ELR (cell line): ENCODE data around the gene SF3B1.
"Not testable (repeated sequence)": the region's sequence is repeated elsewhere in the genome, so short reads cannot be mapped to it uniquely, and the experiment has no call there.

Experiments used
- DNase-seq: peaks from one replicate; pipeline ENCODE4 v3.0.0-alpha.2; 2015; ENCODE audit warnings: low read depth

Gene SF3B1, protein sequence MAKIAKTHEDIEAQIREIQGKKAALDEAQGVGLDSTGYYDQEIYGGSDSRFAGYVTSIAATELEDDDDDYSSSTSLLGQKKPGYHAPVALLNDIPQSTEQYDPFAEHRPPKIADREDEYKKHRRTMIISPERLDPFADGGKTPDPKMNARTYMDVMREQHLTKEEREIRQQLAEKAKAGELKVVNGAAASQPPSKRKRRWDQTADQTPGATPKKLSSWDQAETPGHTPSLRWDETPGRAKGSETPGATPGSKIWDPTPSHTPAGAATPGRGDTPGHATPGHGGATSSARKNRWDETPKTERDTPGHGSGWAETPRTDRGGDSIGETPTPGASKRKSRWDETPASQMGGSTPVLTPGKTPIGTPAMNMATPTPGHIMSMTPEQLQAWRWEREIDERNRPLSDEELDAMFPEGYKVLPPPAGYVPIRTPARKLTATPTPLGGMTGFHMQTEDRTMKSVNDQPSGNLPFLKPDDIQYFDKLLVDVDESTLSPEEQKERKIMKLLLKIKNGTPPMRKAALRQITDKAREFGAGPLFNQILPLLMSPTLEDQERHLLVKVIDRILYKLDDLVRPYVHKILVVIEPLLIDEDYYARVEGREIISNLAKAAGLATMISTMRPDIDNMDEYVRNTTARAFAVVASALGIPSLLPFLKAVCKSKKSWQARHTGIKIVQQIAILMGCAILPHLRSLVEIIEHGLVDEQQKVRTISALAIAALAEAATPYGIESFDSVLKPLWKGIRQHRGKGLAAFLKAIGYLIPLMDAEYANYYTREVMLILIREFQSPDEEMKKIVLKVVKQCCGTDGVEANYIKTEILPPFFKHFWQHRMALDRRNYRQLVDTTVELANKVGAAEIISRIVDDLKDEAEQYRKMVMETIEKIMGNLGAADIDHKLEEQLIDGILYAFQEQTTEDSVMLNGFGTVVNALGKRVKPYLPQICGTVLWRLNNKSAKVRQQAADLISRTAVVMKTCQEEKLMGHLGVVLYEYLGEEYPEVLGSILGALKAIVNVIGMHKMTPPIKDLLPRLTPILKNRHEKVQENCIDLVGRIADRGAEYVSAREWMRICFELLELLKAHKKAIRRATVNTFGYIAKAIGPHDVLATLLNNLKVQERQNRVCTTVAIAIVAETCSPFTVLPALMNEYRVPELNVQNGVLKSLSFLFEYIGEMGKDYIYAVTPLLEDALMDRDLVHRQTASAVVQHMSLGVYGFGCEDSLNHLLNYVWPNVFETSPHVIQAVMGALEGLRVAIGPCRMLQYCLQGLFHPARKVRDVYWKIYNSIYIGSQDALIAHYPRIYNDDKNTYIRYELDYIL

DNA sequence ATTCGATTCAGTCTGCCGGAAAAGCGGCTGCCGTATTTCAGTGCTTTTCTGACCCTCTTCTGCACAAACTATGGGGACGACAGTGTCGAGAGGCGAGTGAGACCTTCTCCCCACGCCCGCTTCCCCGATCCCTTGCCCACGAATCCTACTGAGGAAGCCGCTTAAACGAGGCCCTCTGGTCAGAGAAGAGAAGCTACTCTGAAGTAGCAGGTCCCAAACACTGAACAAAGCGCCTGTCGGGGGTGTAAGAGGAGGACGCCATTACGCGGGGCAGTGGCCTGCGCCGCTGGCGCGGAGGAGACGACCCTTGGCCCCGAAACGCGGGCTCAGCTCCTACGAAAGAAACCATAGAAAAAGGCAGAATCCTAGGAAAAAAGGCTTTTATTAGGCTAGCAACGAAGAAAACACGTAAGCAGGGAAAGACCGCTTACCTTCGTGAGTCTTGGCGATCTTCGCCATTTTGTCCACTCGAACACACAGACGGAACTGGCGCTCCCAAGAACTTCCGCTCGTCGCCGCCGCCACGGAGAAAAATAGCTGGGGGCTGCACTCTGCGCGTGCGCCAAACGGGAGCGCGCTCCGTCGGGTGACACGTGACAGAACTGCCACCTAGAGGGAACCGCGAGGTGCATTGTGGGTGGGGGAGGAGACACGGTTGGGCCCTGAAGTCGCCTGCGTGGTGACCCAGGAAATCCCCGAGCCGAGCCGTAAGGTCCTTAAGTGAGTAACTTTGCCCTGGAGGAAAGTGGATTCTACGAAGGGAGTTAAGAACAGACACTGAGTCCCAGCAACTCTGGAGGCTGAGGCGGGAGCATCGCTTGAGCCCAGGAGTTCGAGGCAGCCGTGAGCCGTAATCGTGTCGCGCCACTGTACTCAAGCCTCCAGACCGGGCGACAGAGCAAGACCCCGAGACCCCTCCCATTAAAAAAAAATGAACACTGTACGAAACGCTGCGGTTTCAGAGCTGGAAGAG lies at the start of gene SF3B1:
SF3B1 (minus strand) TSS at position 488 of the 973 bp plus-strand sequence; CDS start at position 459, 29 bp downstream.
- DNase-seq: peak; percentile 99

DNA sequence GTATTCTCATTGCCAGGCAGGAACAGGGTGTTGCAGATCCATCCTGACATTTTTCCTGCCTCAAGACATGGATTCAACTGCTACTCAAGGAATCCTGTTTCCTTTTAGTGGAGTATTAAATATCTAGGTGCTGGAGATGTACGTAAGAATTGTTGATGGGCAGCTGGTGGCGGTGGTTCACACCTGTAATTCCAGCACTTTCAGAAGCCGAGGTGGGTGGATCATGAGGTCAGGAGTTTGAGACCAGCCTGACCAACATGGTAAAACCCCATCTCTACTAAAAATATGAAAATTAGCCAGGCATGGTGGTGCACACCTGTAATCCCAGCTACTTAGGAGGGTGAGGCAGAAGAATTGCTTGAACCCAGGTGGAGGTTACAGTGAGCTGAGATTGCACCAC lies 49.4 kb upstream of the SF3B1 start:
- DNase-seq: not testable (repeated sequence)

DNA sequence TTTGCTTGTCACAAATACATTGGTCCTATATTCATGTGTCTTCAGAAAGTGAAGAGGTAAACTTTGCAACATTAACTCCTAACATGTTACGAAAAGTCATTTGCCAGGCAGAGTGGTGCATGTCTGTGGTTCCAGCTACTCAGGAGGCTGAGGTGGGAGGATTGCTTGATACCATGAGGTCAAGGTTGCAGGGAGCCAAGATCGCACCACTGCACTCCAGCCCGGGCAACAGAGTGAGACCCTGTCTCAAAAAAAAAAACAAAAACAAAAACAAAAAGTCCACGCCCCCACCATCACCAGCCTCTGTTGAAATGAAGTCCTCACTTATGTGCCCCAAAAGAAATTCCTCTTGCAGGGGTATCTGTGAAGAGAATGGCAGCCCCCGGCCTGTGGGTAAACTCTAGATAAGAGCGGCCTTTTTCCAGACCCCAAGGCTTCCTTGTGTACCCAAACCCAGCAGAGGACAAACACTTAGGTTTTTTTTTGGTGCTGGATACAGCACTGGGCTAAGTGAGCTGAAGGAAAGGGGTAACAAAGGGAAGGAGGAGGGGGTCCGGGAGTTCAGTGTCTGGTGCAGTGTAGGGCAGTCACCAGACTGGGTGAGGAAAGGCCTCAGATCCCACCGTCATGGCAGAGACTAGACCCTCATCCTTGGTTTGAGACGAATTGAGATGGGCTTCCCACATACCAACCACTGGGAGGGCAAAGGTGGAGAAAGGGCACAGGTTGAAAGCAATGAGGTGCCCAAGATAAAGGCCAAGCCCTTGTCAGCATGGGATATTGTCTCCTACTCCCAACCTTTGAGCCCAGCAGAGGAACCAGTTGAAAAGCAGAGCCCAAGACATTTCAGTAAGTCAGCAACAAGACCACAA lies 45.6 kb upstream of the SF3B1 start:
- no peak for DNase-seq

DNA sequence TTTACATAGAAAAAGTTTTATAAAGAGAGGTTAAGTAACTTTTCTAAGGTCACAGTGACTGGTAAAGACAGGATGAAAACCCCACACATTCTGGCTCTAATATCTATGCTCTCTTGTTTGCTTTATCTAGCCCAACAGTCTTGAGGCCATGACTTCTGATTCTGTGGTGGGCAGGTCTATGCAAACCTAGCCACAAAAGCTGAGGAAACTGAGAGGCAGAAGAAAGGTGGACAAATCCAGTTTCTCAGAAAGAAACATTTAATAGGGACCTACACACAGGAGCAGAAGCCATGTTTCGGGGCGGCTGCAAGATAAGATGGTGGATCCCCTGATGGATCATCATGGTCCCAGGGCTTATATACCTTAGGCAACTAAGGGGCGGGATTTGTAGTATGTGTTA lies 43.0 kb upstream of the SF3B1 start:
- no peak for DNase-seq

DNA sequence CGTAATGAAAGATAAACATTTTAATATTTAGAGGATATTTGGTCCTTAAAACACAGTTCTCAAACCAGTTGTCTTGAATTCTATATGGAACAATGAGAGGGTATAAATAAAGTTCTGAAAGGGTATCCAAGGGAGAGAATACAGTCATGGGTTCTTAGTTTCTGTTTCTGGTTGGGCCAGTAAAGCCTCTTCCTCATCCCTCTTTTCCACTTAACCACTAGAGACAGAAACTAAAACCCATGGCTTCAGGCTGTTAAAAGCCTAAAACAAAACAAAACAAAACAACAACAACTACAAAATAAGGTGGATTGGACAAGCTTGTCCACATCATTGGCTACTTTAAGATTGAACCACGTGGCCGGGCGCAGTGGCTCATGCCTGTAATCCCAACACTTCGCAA lies 37.3 kb upstream of the SF3B1 start:
- no peak for DNase-seq

DNA sequence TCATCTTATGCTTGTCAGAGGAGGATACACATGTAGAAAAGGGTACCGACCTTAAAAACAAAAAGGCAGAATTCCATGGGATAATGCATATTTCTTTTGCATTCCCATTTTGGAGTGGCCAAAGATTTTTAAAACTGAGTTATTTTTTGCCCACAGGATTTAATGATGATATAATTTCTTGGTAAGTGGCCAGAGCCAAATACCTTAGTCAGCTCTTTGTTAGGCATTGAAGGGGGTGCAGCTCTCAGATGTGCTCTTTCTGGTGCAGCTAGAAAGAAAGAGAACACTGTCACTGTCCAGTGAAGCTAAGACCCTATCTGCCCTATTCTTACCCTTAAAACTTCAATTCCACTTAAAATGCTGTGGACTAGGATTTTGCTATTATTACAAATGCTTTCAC lies 29.3 kb upstream of the SF3B1 start:
- DNase-seq: no peak

DNA sequence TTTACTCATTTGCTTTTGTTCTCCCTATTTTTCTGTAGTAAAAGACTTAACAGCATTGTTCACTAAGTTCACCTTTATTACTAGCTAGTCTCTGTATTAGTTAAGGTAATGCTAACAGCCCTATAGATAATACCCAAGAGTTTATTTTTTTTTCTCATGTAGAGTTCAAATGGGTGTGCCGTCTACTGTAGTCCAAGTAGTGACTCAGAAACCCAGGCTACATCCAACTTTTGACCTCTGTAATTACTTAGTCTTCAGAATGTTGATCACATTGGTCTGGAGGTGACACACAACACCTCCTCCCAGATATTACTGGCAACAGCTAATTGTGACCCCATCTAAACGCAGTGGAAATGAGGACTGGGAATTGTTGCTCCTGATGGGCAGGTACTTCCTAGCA lies 26.2 kb upstream of the SF3B1 start:
- no peak for DNase-seq

DNA sequence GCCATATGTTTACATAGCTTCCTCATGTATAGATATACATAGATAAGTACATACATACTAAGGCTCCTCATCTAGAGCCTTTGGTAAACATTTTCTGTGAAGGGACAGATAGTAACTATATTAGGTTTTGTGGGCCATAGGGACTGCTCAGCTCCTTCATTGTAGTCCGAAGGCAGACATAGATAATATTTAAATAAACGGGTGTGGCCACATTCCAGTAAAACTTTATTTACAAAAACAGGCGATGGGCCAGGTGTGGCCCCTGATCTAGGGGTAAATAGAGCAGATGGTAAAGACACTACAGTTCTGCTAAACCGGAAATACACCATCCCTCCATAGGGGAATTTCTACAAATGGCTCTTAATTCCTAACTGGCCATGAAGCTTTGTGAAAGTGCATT lies 25.8 kb upstream of the SF3B1 start:
- no peak for DNase-seq

DNA sequence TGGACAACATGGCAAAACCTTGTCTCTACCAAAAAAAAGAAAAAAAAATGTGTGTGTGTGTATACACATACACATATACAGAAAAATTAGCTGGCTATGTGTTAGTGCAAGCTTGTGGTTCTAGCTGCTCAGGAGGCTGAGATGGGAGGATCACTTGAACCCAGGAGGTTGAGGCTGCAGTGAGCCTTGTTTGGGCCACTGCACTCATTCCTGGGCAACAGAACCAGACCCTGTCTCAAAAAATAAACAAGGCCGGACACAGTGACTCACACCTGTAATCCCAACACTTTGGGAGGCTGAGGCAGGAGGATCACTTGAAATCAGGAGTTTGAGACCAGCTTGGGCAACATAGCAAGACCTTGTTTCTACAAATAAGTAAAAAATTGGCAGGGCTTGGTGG lies 20.6 kb upstream of the SF3B1 start:
- DNase-seq: no peak

DNA sequence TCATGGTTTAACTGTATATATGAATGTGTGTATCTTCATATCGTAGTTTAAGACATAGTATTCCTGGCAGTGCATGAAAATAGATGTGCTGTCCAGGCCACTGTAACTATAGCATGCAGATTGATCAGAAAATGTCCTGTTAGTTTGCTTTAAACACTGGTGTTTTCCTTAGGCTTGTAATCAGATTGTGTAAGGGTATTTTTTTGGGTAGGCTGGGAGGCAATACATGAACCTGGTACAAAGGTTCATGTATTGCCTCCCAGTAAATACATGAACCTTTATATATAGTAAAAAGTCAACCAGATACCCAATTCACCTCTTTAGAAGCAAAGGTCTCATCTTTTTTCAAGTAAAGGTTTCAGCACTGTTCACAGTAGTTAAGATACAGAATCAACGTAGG lies 20.1 kb upstream of the SF3B1 start:
- no peak for DNase-seq

DNA sequence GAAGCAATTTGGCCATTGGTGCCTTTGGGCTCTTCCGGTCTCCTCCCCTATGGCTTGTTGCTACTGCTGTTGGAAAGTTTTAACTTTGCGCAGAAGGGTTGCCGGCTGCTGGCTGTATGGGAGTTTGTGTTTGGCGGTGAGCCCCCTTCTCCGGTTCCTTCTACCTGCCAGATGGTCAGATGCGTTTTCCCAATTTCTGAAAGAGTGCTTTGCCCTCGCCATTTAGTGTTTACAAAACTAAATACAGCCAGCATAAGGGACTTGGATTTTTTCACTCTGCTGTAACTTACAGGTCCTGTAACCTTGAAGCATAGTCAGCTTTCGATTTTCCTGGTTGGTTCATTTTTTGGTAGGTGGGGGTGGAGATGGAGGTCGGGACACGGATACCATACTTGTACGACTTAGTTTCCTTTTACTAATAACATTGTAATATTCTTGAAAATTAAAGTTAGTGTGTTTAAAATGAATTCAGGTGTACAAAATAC lies 19.1 kb upstream of the SF3B1 start:
- DNase-seq: no peak

DNA sequence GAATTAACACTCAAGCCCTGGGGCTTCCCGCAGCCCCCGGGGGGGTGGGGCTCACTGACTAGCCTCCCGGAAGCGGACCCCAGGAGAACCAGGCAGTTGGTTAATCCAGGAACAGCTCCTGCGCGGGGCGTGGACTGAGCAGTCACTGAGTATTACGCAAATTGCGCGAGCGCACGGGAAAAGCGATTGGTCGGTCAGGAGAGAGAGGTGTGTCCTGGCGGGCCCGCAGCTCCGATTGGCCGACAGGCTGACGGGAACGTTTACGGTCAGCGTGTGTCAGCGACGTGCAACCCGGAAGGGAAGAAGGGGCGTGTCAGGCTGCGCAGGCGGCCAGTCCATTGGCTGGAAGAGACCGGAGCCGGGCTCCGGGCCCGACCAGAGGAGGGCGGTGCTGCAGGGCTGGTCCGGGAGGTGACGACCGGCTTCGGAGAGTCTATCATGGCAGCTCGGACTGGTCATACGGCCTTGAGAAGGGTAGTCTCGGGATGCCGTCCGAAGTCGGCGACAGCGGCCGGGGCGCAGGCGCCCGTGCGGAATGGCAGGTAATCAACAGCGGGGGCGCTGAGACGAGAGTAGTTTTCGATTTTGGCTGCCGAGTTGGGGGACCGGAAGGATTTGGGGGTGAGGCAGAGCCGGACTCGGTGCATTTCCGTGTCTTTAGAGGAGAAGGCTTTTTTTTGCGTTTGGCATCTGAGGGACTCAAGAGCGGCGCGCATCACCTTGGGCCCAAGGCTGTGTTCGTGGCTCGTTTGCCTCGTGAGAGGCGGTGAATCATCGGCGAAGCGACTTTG lies 18.5 kb upstream of the SF3B1 start, which contains the start of gene COQ10B:
COQ10B (plus strand) TSS at position 430 of the 791 bp plus-strand sequence; CDS start at position 439, 9 bp downstream.
- peak; percentile 100 for DNase-seq

DNA sequence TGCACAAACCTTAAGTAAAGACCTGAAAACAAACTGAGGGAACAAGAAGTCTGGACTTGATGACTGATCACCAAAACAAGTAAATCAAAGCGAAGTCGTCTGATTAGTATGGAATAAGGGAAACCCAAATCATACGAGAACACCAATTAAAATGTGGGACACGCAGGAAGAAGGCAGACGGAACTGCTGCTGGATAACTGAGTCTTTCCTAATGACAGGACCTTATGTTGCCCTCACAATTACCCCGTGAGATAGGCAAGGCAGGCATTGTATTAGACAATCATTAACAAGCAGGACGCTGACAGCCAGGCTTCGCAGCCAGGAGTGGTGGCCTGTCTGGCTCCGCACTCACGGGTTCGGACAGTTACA lies 17.9 kb upstream of the SF3B1 start:
- no peak for DNase-seq

DNA sequence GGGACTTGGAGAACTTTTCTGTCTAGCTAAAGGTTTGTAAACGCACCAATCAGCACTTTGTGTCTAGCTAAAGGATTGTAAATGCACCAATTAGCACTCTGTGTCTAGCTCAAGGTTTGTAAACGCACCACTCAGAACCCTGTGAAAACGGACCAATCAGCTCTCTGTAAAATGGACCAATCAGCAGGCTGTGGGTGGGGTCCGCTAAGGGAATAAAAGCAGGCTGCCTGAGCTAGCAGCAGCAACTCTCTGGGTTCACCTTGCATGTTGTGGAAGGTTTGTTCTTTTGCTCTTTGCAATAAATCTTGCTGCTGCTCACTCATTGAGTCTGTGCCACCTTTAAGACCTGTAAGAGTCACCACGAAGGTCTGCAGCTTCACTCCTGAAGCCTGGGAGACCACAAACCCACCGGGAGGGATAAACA lies 16.1 kb upstream of the SF3B1 start:
- not testable (repeated sequence) for DNase-seq

DNA sequence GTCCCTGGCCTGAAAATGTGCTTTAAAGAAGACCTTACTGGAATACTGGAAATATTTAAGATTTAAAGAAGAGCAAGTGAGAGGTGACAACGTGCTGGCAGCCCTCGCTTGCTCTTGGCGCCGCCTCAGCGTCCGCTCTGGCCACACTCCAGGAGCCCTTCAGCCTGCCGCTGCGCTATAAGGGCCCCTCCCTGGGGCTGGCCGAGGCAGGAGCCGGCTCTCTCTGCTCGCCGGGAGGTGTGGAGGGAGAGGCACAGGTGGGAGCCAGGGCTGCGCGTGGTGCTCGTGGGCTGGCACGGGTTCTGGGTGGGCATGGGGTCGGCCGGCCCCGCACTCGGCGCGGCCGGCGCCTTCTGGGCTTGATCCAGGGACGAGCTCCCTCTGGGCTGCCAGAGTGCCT lies 15.6 kb upstream of the SF3B1 start:
- no peak for DNase-seq

DNA sequence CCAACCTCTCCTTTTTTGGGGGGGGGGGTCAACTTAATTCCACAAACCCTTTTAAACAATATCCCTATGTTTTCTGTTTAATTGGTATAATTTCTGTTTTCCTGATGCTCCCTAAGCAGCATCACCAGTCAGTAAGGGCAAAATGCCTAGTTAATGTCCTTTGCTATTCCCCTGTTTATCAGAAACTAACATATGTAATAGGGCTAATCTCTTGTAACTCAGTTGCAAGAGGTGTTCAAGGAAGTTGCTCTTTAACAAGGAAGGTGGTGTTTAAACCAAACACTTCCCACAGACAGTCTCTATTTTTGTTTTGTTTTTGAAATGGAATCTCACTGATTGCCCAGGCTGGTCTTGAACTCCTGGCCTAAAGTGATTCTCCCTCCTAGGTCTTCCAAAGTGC lies 12.0 kb upstream of the SF3B1 start:
- no peak for DNase-seq

DNA sequence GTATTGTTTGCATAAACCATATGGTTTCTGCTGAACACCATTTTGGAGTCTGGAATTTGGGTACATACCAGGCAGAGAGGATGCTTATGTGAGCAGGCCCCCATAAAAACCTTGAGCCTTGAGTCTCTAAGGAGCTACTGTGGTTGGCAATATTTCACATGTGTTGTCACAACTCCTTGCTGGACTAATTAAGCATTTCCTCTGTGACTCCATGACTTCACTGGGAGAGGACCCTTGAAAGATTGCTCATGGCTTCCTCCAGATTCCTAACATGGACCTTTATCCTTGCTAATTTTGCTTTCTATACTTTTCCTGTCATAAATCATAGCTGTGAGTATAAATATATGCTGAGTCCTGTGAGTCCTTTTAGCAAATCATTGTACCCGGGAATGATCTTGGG lies 10.9 kb upstream of the SF3B1 start:
- DNase-seq: no peak

DNA sequence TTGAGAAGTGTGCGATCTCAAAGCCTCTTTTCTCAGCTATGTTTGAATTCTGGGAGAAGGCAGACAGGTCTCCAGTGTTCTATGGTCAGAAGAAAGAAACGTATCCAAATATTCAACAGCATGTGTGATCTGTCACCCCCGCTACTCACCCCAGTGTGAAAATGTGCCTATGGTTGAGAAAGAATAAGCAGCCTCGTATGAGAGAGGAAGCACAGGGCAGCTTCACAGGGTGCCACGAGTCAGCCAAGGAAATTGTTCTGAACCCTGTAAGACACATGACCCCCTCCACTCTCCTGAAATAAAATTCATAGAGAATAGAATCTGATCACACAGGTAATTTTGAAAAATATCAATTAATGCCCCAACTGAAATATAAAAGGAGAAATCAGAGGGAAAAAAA lies 8.0 kb upstream of the SF3B1 start:
- no peak for DNase-seq

DNA sequence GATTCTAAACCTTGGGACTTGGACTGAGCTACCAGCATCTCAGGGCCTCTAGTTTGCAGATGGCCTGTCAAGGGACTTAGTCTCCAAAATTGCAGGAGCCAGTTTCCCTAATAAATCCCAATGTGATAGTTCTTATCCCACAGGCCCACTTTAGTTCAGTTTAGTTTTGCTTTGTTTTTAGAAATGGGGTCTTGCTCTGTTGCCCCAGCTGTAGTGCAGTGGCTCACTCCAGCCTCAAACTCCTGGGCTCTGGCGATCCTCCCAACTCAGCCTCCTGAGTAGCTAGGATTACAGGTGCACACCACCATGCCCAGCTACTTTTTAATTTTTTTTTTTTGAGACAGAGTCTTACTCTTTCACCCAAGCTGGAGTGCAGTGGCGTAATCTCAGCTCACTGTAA lies 2.6 kb upstream of the SF3B1 start:
- no peak for DNase-seq
